ENCODE measurements around the gene UBE3B. TPM values are rescaled to one million over a fixed set of nuclear protein-coding genes. Genes with fewer than 3 reads are reported as not detected.

Gene UBE3B
- total RNA-seq, 1 experiment from 2014 or later, result 29.3 TPM

DNA sequence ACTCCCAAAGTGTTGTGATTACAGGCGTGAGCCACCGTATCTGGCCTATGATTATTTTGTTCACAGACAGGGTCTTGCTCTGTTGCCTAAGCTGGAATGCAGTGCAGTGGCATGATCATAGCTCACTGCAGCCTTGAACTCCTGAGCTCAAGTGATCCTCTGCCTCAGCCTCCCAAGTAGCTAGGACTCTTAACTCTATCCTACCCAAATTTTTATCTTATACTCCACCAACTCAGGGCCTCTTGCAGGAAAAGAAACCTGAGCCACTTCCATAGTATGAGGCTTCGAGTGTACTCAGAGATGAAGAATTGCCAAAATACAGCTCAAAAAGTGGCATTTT lies 95.0 kb downstream of the UBE3B start:
- TF ChIP-seq FOXK1 (CRISPR knock-in tag; IDR thresholded peaks at IDR 0.05) (no peak), TEAD1 (CRISPR knock-in tag; IDR thresholded peaks at IDR 0.05) (no peak), ZNF396 (CRISPR knock-in tag; IDR thresholded peaks at IDR 0.05; ENCODE audit: borderline replicate concordance) (no peak), AR (CRISPR knock-in tag; IDR thresholded peaks at IDR 0.05) (no peak)
- TF ChIP-seq, protein P1, sequence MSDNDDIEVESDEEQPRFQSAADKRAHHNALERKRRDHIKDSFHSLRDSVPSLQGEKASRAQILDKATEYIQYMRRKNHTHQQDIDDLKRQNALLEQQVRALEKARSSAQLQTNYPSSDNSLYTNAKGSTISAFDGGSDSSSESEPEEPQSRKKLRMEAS (CRISPR knock-in tag; IDR thresholded peaks at IDR 0.05), result no peak
- TF ChIP-seq, protein P2, sequence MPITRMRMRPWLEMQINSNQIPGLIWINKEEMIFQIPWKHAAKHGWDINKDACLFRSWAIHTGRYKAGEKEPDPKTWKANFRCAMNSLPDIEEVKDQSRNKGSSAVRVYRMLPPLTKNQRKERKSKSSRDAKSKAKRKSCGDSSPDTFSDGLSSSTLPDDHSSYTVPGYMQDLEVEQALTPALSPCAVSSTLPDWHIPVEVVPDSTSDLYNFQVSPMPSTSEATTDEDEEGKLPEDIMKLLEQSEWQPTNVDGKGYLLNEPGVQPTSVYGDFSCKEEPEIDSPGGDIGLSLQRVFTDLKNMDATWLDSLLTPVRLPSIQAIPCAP (CRISPR knock-in tag; IDR thresholded peaks at IDR 0.05), result no peak
- peak overlapping the region; percentile 81 for H3K4me3 Mint-ChIP-seq
- peaks cover 17% of the 10 kb centered on the region for H3K4me1 Mint-ChIP-seq
- CTCF ChIA-PET, result interaction anchor here (0.9 to 2.2 kb wide), 4 partner anchors 10 to 273 kb away, joined by 3 to 13 read pairs (median 6); no protein-coding TSS in a partner anchor
- H3K27me3 Mint-ChIP-seq (ENCODE audit: low read depth), result no peaks in the 10 kb centered on the region
- DNase-seq (ENCODE audit: low spot score) (no peak), ATAC-seq (no peak)
- peaks cover 22% of the 10 kb centered on the region for H3K36me3 Mint-ChIP-seq
- H3K27ac Mint-ChIP-seq, result peak overlapping the region; percentile 97
- no peaks in the 10 kb centered on the region for H3K9me3 Mint-ChIP-seq
- POLR2A ChIA-PET, result interaction anchor here (0.6 kb wide), 1 partner anchor 17 kb away, joined by 5 read pairs; no protein-coding TSS in a partner anchor

- POLR2A ChIA-PET, result no interaction called here
- no peaks in the 10 kb centered on the region for H3K9me3 Mint-ChIP-seq
- CTCF ChIA-PET, result interaction anchor here (0.8 to 2.2 kb wide), 12 partner anchors 9 to 461 kb away, joined by 3 to 13 read pairs (median 4); no protein-coding TSS in a partner anchor
- H3K4me1 Mint-ChIP-seq, result peaks cover 17% of the 10 kb centered on the region
- peak within 1 kb of the TSS; percentile 97 for H3K27ac Mint-ChIP-seq
- H3K27me3 Mint-ChIP-seq (ENCODE audit: low read depth), result no peaks in the 10 kb centered on the region
- peaks cover 20% of the 10 kb centered on the region for H3K36me3 Mint-ChIP-seq
- peak within 1 kb of the TSS; percentile 81 for H3K4me3 Mint-ChIP-seq
- ATAC-seq, result peak; percentile 98
- peak; percentile 99 for DNase-seq (ENCODE audit: low spot score)
- TF ChIP-seq, protein P2 (CRISPR knock-in tag; IDR thresholded peaks at IDR 0.05), result no peak; the same call in 1 of the 2 replicates
- TF ChIP-seq E2F1 (CRISPR knock-in tag; IDR thresholded peaks at IDR 0.05), result peak; percentile 52; the same call in 1 of the 2 replicates
- TF ChIP-seq MXD4 (CRISPR knock-in tag; IDR thresholded peaks at IDR 0.05; ENCODE audit: borderline replicate concordance), result peak; percentile 70; the same call in 1 of the 2 replicates
- TF ChIP-seq HMGXB4 (CRISPR knock-in tag; IDR thresholded peaks at IDR 0.05), result no peak
- TF ChIP-seq ZNF671 (CRISPR knock-in tag; IDR thresholded peaks at IDR 0.05), result no peak
- peak; percentile 81 for TF ChIP-seq NFYB (CRISPR knock-in tag; conservative IDR thresholded peaks at IDR 0.05; ENCODE audit: low read depth)
- TF ChIP-seq, protein P3, sequence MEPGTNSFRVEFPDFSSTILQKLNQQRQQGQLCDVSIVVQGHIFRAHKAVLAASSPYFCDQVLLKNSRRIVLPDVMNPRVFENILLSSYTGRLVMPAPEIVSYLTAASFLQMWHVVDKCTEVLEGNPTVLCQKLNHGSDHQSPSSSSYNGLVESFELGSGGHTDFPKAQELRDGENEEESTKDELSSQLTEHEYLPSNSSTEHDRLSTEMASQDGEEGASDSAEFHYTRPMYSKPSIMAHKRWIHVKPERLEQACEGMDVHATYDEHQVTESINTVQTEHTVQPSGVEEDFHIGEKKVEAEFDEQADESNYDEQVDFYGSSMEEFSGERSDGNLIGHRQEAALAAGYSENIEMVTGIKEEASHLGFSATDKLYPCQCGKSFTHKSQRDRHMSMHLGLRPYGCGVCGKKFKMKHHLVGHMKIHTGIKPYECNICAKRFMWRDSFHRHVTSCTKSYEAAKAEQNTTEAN (CRISPR knock-in tag; IDR thresholded peaks at IDR 0.05), result peak; percentile 90
- TF ChIP-seq, protein P4, sequence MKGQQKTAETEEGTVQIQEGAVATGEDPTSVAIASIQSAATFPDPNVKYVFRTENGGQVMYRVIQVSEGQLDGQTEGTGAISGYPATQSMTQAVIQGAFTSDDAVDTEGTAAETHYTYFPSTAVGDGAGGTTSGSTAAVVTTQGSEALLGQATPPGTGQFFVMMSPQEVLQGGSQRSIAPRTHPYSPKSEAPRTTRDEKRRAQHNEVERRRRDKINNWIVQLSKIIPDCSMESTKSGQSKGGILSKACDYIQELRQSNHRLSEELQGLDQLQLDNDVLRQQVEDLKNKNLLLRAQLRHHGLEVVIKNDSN (CRISPR knock-in tag; IDR thresholded peaks at IDR 0.05), result peak; percentile 96
- TF ChIP-seq ZBTB21 (CRISPR knock-in tag; IDR thresholded peaks at IDR 0.05; ENCODE audit: borderline replicate concordance), result peak; percentile 100
- peak; percentile 95 for TF ChIP-seq FOXP1 (CRISPR knock-in tag; IDR thresholded peaks at IDR 0.05; ENCODE audit: borderline replicate concordance)
- 0 out of 2 replicates have a peak, but pooled peaks have one; percentile 29 for TF ChIP-seq KAT7 (CRISPR knock-in tag; IDR thresholded peaks at IDR 0.05; ENCODE audit: borderline replicate concordance)
- TF ChIP-seq SOX15 (CRISPR knock-in tag; IDR thresholded peaks at IDR 0.05), result no peak
- TF ChIP-seq CREB1 (CRISPR knock-in tag; IDR thresholded peaks at IDR 0.05), result peak; percentile 92
- no peak for TF ChIP-seq GRHL2 (CRISPR knock-in tag; IDR thresholded peaks at IDR 0.05; ENCODE audit: insufficient replicate concordance, severe bottlenecking)
- 0 out of 2 replicates have a peak, but pooled peaks have one; percentile 23 for TF ChIP-seq TCF7 (CRISPR knock-in tag; IDR thresholded peaks at IDR 0.05; ENCODE audit: low read depth)
- no peak for TF ChIP-seq RORB (CRISPR knock-in tag; IDR thresholded peaks at IDR 0.05)
- no peak for TF ChIP-seq ZNF219 (CRISPR knock-in tag; IDR thresholded peaks at IDR 0.05; ENCODE audit: borderline replicate concordance)
- peak; percentile 76 for TF ChIP-seq GABPB1 (CRISPR knock-in tag; IDR thresholded peaks at IDR 0.05)
These were observed 95.8 kb downstream of the UBE3B start, which contains the start of the genes MMAB and MVK for GRCh38 chr12:109573029-109573913. MMAB (minus strand) TSS chr12:109573504; CDS start chr12:109573480, 24 bp downstream. MVK (plus strand) TSS chr12:109573794; CDS start chr12:109574823, 1,029 bp downstream.
